ENCODE results near the gene OSBPL8. TPM values are rescaled to one million over a fixed set of nuclear protein-coding genes. Genes with fewer than 3 reads are reported as not detected.

OSBPL8 gene
- total RNA-seq, 2 donors from 2014 or later: 99.0 to 105 TPM

- Mint-ChIP-seq H3K27ac (no peak overlapping the region), H3K27me3 (no peaks in the 10 kb centered on the region), H3K36me3 (peaks cover 31% of the 10 kb centered on the region), H3K9me3 (peaks cover 18% of the 10 kb centered on the region), H3K4me3 (no peak overlapping the region), H3K4me1 (ENCODE audit: low read depth in 2 of 2) (peaks cover 23 to 34% of the 10 kb centered on the region in 2 donors)
- ATAC-seq (no peak), DNase-seq (ENCODE audit: low spot score) (no peak)
Observed at GRCh38 chr12:76432733-76433132, 126.8 kb downstream of the OSBPL8 start.

GRCh38 chr12:76428117-76428516 is 131.5 kb downstream of the OSBPL8 start:
- H3K4me1 Mint-ChIP-seq (ENCODE audit: low read depth in 2 of 2): peaks cover 21 to 35% of the 10 kb centered on the region in 2 donors
- peaks cover 41% of the 10 kb centered on the region for H3K36me3 Mint-ChIP-seq
- DNase-seq (ENCODE audit: low spot score) (no peak), ATAC-seq (no peak)
- no peaks in the 10 kb centered on the region for H3K27me3 Mint-ChIP-seq
- no peak overlapping the region for H3K4me3 Mint-ChIP-seq
- no peak overlapping the region for H3K27ac Mint-ChIP-seq
- H3K9me3 Mint-ChIP-seq: peaks cover 18% of the 10 kb centered on the region

GRCh38 chr12:76426160-76426559 is 133.4 kb downstream of the OSBPL8 start:
- ATAC-seq: no peak
- H3K4me3 Mint-ChIP-seq: no peak overlapping the region
- no peak overlapping the region for H3K27ac Mint-ChIP-seq
- no peaks in the 10 kb centered on the region for H3K27me3 Mint-ChIP-seq
- DNase-seq (ENCODE audit: low spot score): no peak
- H3K9me3 Mint-ChIP-seq: peaks cover 3% of the 10 kb centered on the region
- peaks cover 23 to 32% of the 10 kb centered on the region in 2 donors for H3K4me1 Mint-ChIP-seq (ENCODE audit: low read depth in 2 of 2)
- H3K36me3 Mint-ChIP-seq: peaks cover 21% of the 10 kb centered on the region

GRCh38 chr12:76424941-76425340 is 134.6 kb downstream of the OSBPL8 start:
- ATAC-seq (no peak), DNase-seq (ENCODE audit: low spot score) (no peak)
- Mint-ChIP-seq H3K4me1 (ENCODE audit: low read depth in 2 of 2) (peaks cover 16 to 25% of the 10 kb centered on the region in 2 donors), H3K27ac (no peak overlapping the region), H3K27me3 (no peaks in the 10 kb centered on the region), H3K9me3 (peaks cover 3% of the 10 kb centered on the region), H3K36me3 (peaks cover 18% of the 10 kb centered on the region), H3K4me3 (no peak overlapping the region)

- peaks cover 18% of the 10 kb centered on the region for H3K36me3 Mint-ChIP-seq
- H3K9me3 Mint-ChIP-seq: peaks cover 3% of the 10 kb centered on the region
- no peaks in the 10 kb centered on the region for H3K27me3 Mint-ChIP-seq
- DNase-seq (ENCODE audit: low spot score) (no peak), ATAC-seq (no peak)
- no peak overlapping the region for H3K27ac Mint-ChIP-seq
- peaks cover 13 to 17% of the 10 kb centered on the region in 2 donors for H3K4me1 Mint-ChIP-seq (ENCODE audit: low read depth in 2 of 2)
- H3K4me3 Mint-ChIP-seq: no peak overlapping the region
Observed at GRCh38 chr12:76422543-76423438, 136.8 kb downstream of the OSBPL8 start.

GRCh38 chr12:76422154-76422542 is 137.4 kb downstream of the OSBPL8 start:
- Mint-ChIP-seq H3K4me1 (ENCODE audit: low read depth in 2 of 2) (peaks cover 17 to 23% of the 10 kb centered on the region in 2 donors), H3K36me3 (peaks cover 18% of the 10 kb centered on the region), H3K27me3 (no peaks in the 10 kb centered on the region), H3K27ac (no peak overlapping the region), H3K9me3 (peaks cover 3% of the 10 kb centered on the region), H3K4me3 (no peak overlapping the region)
- DNase-seq (ENCODE audit: low spot score) (no peak), ATAC-seq (no peak)

GRCh38 chr12:76421046-76421445 is 138.5 kb downstream of the OSBPL8 start:
- Mint-ChIP-seq H3K27ac (no peak overlapping the region), H3K4me1 (ENCODE audit: low read depth in 2 of 2) (peaks cover 20 to 27% of the 10 kb centered on the region in 2 donors), H3K9me3 (peaks cover 3% of the 10 kb centered on the region), H3K27me3 (no peaks in the 10 kb centered on the region), H3K36me3 (peaks cover 8% of the 10 kb centered on the region), H3K4me3 (no peak overlapping the region)
- DNase-seq (ENCODE audit: low spot score) (no peak), ATAC-seq (no peak)

- Mint-ChIP-seq H3K36me3 (no peaks in the 10 kb centered on the region), H3K27me3 (no peaks in the 10 kb centered on the region), H3K9me3 (no peaks in the 10 kb centered on the region), H3K27ac (no peak overlapping the region), H3K4me3 (no peak overlapping the region), H3K4me1 (ENCODE audit: low read depth in 2 of 2) (peaks cover 20 to 27% of the 10 kb centered on the region in 2 donors)
- ATAC-seq (no peak), DNase-seq (ENCODE audit: low spot score) (no peak)
Observed at GRCh38 chr12:76420222-76420621, 139.3 kb downstream of the OSBPL8 start.

- Mint-ChIP-seq H3K27me3 (no peaks in the 10 kb centered on the region), H3K27ac (no peak overlapping the region)
Observed at GRCh38 chr12:76417116-76417515, 142.5 kb downstream of the OSBPL8 start.

GRCh38 chr12:76413121-76413520 is 146.4 kb downstream of the OSBPL8 start:
- ATAC-seq (no peak), DNase-seq (ENCODE audit: low spot score) (no peak)
- H3K36me3 Mint-ChIP-seq: no peaks in the 10 kb centered on the region
- no peak overlapping the region for H3K27ac Mint-ChIP-seq
- peaks cover 9 to 13% of the 10 kb centered on the region in 2 donors for H3K4me1 Mint-ChIP-seq (ENCODE audit: low read depth in 2 of 2)
- no peak overlapping the region for H3K4me3 Mint-ChIP-seq
- H3K9me3 Mint-ChIP-seq: no peaks in the 10 kb centered on the region
- no peaks in the 10 kb centered on the region for H3K27me3 Mint-ChIP-seq

More at GRCh38 chr12:76417116-76417515, 142.5 kb downstream of the OSBPL8 start:
- no peaks in the 10 kb centered on the region for H3K9me3 Mint-ChIP-seq
- ATAC-seq (no peak), DNase-seq (ENCODE audit: low spot score) (no peak)
- H3K4me3 Mint-ChIP-seq: no peak overlapping the region
- peaks cover 14 to 15% of the 10 kb centered on the region in 2 donors for H3K4me1 Mint-ChIP-seq (ENCODE audit: low read depth in 2 of 2)
- no peaks in the 10 kb centered on the region for H3K36me3 Mint-ChIP-seq

- Mint-ChIP-seq H3K27ac (no peak overlapping the region), H3K27me3 (no peaks in the 10 kb centered on the region), H3K4me1 (ENCODE audit: low read depth in 2 of 2) (peaks cover 0 to 6% of the 10 kb centered on the region in 2 donors), H3K9me3 (no peaks in the 10 kb centered on the region), H3K4me3 (no peak overlapping the region), H3K36me3 (no peaks in the 10 kb centered on the region)
- ATAC-seq: no peak
- no peak for DNase-seq (ENCODE audit: low spot score)
Observed at GRCh38 chr12:76410781-76411180, 148.8 kb downstream of the OSBPL8 start.

GRCh38 chr12:76410371-76410770 is 149.2 kb downstream of the OSBPL8 start:
- Mint-ChIP-seq H3K27ac (no peak overlapping the region), H3K36me3 (no peaks in the 10 kb centered on the region), H3K4me1 (ENCODE audit: low read depth in 2 of 2) (peaks cover 0 to 6% of the 10 kb centered on the region in 2 donors), H3K27me3 (no peaks in the 10 kb centered on the region), H3K9me3 (no peaks in the 10 kb centered on the region), H3K4me3 (no peak overlapping the region)
- ATAC-seq: no peak
- DNase-seq (ENCODE audit: low spot score): no peak

- ATAC-seq: no peak
- Mint-ChIP-seq H3K27ac (peak overlapping the region in 1 of 2 donors; percentile 3), H3K9me3 (no peaks in the 10 kb centered on the region)
Observed at GRCh38 chr12:76409074-76409473, 150.5 kb downstream of the OSBPL8 start.

GRCh38 chr12:76407710-76408109 is 151.9 kb downstream of the OSBPL8 start:
- no peak overlapping the region for H3K4me3 Mint-ChIP-seq
- DNase-seq (ENCODE audit: low spot score) (no peak), ATAC-seq (no peak)
- H3K36me3 Mint-ChIP-seq: no peaks in the 10 kb centered on the region
- no peaks in the 10 kb centered on the region for H3K27me3 Mint-ChIP-seq
- no peaks in the 10 kb centered on the region for H3K9me3 Mint-ChIP-seq
- no peak overlapping the region for H3K27ac Mint-ChIP-seq
- H3K4me1 Mint-ChIP-seq (ENCODE audit: low read depth in 2 of 2): no peaks in the 10 kb centered on the region

More at GRCh38 chr12:76409074-76409473, 150.5 kb downstream of the OSBPL8 start:
- Mint-ChIP-seq H3K36me3 (no peaks in the 10 kb centered on the region), H3K27me3 (no peaks in the 10 kb centered on the region), H3K4me3 (no peak overlapping the region), H3K4me1 (ENCODE audit: low read depth in 2 of 2) (peaks cover 0 to 6% of the 10 kb centered on the region in 2 donors)
- no peak for DNase-seq (ENCODE audit: low spot score)
